Dendritic cell treated with granulocyte-macrophage colony-stimulating factor and Interleukin-4, amounts not matched to agents 40 ng/mL and 50 ng/mL, for 4 days (primary cell): ENCODE results near the gene ATG3.
"Not testable (repeated sequence)": the region's sequence is repeated elsewhere in the genome, so short reads cannot be mapped to it uniquely, and the experiment has no call there.

Experiments
- H3K27ac Mint-ChIP-seq: one replicate; pipeline ENCODE4 v1.8.0; 2022; ENCODE audit warnings: mild to moderate bottlenecking, mixed read lengths
- H3K27me3 Mint-ChIP-seq: one replicate; pipeline ENCODE4 v1.8.0; 2022; ENCODE audit warnings: mild to moderate bottlenecking, mixed read lengths
- H3K36me3 Mint-ChIP-seq: one replicate; pipeline ENCODE4 v1.8.0; 2022; ENCODE audit warnings: low read depth, mixed read lengths
- H3K4me1 Mint-ChIP-seq: one replicate; pipeline ENCODE4 v1.8.0; 2022; ENCODE audit warnings: low read depth, mixed read lengths
- H3K4me3 Mint-ChIP-seq: one replicate; pipeline ENCODE4 v1.8.0; 2022; ENCODE audit warnings: mild to moderate bottlenecking, moderate library complexity, mixed read lengths
- H3K9me3 Mint-ChIP-seq: one replicate; pipeline ENCODE4 v1.8.0; 2022; ENCODE audit warnings: mixed read lengths
- intact Hi-C: fragments of 100-400 bp; cut with micrococcal nuclease; formaldehyde crosslinking; loops from one replicate; pipeline ENCODE4 v1.15.0; 2022

Gene ATG3

DNA sequence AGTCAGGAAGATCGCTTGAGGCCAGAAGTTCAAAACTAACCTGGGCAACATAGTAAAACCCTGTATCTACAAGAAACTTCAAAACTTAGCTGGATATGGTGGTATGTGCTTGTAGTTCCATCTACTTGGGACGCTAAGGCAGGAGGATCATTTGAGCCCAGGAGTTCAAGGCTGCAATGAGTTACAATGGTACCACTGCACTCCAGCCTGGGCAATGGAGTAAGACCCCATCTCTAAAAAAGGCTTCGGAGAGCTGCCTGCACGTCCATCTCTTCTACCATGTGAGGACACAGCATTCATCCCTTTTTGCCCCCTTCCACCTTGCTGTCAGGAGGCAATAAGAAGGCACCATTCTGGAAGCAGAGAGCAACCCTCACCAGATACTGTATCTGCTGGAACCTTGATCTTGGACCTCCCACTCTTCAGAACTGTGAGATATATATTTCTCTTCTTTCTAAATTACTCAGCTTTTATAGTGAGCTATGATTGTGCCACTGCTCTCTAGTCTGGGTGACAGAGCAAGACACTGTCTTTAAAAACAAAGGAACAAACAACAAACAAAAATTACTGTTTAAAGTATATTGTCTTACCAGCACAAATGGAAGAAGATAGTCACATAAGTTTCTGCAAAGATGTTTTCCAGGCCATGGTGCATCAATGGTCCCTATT lies 58.3 kb downstream of the ATG3 start:
- H3K4me3 Mint-ChIP-seq, result no peak overlapping the region
- intact Hi-C loops, result no loop called here
- peaks cover 19% of the 10 kb centered on the region for H3K4me1 Mint-ChIP-seq
- no peaks in the 10 kb centered on the region for H3K36me3 Mint-ChIP-seq
- no peaks in the 10 kb centered on the region for H3K27me3 Mint-ChIP-seq
- no peaks in the 10 kb centered on the region for H3K9me3 Mint-ChIP-seq
- no peak overlapping the region for H3K27ac Mint-ChIP-seq

DNA sequence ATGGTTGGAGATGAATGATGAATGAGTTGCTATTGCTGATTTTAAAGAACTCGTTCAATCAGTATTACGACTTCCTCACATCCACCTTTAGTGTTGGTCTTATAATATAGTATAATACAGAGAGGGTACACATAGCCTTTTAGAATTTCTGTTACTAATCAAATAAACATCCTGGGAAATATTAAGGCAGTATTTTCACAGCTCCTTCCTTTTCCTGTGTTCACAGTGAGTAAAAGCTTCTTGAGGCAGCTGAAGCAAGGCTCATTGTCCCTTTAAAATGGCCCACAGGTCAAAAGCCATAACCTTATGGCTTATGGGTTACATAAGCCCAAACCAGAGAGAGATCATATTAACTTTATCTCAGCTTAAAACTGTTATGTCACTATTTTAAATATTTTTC lies 61.1 kb downstream of the ATG3 start:
- Mint-ChIP-seq H3K27ac (no peak overlapping the region), H3K4me3 (no peak overlapping the region), H3K9me3 (no peaks in the 10 kb centered on the region), H3K36me3 (no peaks in the 10 kb centered on the region), H3K27me3 (no peaks in the 10 kb centered on the region), H3K4me1 (peaks cover 19% of the 10 kb centered on the region)
- intact Hi-C loops, result no loop called here

DNA sequence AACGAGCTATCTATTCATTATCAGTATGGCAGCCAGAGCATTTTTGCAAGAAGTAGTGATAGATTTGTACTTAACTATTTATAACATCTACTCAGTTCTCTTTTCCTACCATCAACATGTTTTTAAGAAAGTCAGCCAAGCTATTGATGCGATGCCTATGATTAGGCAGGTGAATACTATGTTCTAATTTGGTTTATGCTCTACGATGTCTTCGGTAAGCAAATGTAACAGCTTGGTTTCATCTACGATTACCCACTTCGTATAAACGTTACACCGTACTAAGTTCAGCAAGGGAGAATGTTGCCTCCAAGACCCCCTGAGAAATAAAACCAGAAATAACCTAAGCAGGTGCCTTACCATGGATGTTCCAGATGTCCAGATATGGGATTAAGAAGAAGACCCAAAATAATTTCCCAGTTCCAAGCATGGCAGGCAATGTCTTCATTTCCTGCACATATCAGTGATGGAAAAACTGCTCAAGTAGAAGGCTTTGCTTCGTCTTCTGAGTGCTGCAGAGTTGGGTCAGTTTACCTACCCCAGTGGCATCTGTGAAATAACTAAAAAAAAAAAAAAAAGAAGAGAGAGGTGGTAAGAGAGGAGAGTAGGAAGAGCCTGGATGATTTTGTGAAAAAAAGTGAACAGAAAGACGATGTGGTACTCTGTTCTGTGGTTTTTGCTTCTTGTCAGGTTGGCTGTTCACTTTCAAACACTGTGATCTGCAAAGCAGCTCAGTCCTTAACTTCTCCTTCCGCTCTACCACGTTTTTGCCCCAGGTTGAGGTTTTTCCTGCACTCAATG lies 62.6 kb downstream of the ATG3 start, which contains the start of gene BTLA:
Gene BTLA, minus strand, starts transcription at position 559 of the 798 bp plus-strand sequence. Its CDS starts 114 bp downstream, at position 445.
- Mint-ChIP-seq H3K36me3 (no peaks in the 10 kb centered on the region), H3K9me3 (no peaks in the 10 kb centered on the region), H3K27me3 (no peaks in the 10 kb centered on the region), H3K4me1 (peaks cover 15% of the 10 kb centered on the region), H3K27ac (no peak within 1 kb of the TSS), H3K4me3 (no peak within 1 kb of the TSS)
- intact Hi-C loops, result no loop called here

DNA sequence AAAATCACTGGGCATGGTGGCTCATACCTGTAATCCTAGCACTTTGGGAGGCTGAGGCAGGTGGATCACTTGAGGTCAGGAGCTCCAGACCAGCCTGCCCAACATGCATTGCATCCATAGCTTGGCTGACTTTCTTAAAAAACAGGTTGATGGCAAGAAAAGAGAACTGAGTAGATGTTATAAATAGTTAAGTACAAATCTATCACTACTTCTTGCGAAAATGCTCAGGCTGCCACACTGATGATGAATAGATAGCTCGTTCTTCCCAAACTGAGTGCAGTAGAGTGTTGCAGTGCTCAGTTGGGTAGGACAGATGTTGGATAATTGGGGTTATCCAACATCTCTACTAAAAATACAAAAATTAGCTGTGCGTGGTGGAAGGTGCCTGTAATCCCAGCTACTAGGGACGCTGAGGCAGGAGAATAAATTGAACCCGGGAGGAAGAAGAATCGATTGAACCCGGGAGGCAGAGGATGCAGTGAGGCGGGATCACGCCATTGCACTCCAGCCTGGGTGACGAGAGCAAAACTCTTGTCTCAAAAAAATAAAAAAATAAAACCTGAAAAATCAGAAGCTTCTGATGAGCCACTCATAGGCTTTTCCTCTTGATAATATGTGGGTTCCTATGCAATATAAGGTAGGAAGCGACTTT lies 63.7 kb downstream of the ATG3 start:
- no peaks in the 10 kb centered on the region for H3K36me3 Mint-ChIP-seq
- H3K4me3 Mint-ChIP-seq, result no peak overlapping the region

DNA sequence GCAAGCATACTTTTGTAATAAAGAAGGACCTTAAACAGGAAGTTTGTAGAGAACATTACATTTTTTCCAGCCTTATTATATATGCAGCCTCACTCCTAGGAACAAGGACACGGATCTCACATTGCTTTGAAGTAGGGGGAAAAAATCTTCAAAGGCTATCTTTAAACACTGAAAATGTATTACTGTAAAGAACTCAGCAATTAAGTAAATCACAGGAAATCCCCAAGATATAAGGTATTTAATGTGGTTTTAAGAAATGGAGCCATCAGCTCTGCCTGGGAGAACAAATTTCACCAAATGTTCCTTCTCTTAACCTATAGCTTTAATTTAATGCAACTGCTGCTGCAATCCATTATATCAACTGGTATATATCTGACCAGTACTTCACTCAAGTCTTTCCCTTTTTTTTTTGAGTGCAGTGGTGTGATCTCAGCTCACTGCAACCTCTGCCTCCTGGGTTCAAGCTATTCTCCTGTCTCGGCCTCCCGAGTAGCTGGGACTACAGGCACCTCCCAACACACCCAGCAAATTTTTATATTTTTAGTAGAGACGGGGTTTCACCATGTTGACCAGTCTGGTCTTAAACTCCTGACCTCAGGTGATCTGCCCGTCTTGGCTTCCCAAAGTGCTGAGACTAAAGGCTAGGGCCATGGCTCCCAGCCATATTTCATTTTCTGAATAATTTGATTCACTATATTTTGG lies 65.2 kb downstream of the ATG3 start:
- H3K4me1 Mint-ChIP-seq, result peaks cover 13% of the 10 kb centered on the region
- intact Hi-C loops, result no loop called here
- no peaks in the 10 kb centered on the region for H3K36me3 Mint-ChIP-seq
- no peaks in the 10 kb centered on the region for H3K27me3 Mint-ChIP-seq
- H3K27ac Mint-ChIP-seq, result no peak overlapping the region
- no peak overlapping the region for H3K4me3 Mint-ChIP-seq
- no peaks in the 10 kb centered on the region for H3K9me3 Mint-ChIP-seq

More for the DNA sequence above, 63.7 kb downstream of the ATG3 start:
- H3K27me3 Mint-ChIP-seq, result no peaks in the 10 kb centered on the region
- intact Hi-C loops, result no loop called here
- H3K4me1 Mint-ChIP-seq, result peaks cover 13% of the 10 kb centered on the region
- H3K27ac Mint-ChIP-seq, result no peak overlapping the region
- H3K9me3 Mint-ChIP-seq, result no peaks in the 10 kb centered on the region

DNA sequence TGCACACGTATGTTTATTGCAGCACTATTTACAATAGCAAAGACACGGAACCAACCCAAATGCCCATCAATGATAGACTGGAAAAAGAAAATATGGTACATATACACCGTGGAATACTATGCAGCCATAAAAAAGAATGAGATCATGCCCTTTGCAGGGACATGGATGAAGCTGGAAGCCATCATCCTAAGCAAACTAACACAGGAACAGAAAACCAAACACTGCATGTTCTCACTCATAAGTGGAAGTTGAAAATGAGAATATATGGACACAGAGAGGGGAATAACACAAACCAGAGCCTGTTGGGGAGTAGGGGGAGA lies 67.4 kb downstream of the ATG3 start:
- intact Hi-C loops, H3K36me3 Mint-ChIP-seq, H3K4me3 Mint-ChIP-seq, H3K27ac Mint-ChIP-seq, H3K9me3 Mint-ChIP-seq, H3K27me3 Mint-ChIP-seq: not testable (repeated sequence)
- H3K4me1 Mint-ChIP-seq, result peaks cover 11% of the 10 kb centered on the region

DNA sequence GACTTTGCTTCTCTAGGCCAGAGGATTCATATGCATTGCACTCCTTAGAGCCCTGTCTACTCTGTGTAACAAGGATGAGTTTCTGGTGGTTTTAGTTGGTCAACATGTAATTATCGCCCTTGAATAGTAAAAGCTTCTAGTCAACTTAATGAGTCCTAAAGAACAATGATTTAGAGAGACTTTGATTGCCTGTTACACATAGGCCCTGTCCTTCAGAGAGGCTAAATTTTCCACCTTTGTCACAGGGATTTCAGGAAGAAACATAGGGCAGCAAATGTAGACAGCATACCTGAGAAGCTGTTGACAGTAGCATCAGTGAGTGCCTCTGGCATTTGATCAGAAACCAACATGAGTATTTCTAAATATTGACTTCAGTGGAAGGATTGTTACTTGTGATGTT lies 69.6 kb downstream of the ATG3 start:
- H3K4me3 Mint-ChIP-seq, result no peak overlapping the region
- intact Hi-C loops, result no loop called here
- H3K36me3 Mint-ChIP-seq, result no peaks in the 10 kb centered on the region
- H3K27ac Mint-ChIP-seq, result no peak overlapping the region
- H3K27me3 Mint-ChIP-seq, result no peaks in the 10 kb centered on the region
- H3K4me1 Mint-ChIP-seq, result peaks cover 5% of the 10 kb centered on the region
- no peaks in the 10 kb centered on the region for H3K9me3 Mint-ChIP-seq

DNA sequence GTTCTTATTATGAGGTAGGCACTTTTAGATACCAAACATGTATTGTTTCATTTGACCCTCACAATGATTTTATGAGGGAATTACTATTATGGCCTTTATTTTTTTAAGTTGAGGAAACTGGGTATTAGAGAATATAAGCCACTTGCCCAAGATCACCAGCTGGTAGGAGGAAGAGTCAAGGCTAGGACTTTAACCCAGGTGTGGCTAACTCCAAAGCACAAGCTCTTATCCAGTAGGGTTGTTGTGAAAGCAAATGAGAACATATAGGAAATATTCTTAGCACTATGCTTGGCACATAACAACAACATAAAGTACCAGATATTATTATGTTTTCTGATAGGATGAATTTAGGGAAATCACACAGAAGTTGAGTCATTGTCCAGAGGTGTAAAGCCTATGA lies 70.4 kb downstream of the ATG3 start:
- H3K9me3 Mint-ChIP-seq, result no peaks in the 10 kb centered on the region
- intact Hi-C loops, result no loop called here
- no peak overlapping the region for H3K27ac Mint-ChIP-seq
- no peak overlapping the region for H3K4me3 Mint-ChIP-seq
- no peaks in the 10 kb centered on the region for H3K27me3 Mint-ChIP-seq
- H3K36me3 Mint-ChIP-seq, result no peaks in the 10 kb centered on the region
- H3K4me1 Mint-ChIP-seq, result peaks cover 5% of the 10 kb centered on the region

DNA sequence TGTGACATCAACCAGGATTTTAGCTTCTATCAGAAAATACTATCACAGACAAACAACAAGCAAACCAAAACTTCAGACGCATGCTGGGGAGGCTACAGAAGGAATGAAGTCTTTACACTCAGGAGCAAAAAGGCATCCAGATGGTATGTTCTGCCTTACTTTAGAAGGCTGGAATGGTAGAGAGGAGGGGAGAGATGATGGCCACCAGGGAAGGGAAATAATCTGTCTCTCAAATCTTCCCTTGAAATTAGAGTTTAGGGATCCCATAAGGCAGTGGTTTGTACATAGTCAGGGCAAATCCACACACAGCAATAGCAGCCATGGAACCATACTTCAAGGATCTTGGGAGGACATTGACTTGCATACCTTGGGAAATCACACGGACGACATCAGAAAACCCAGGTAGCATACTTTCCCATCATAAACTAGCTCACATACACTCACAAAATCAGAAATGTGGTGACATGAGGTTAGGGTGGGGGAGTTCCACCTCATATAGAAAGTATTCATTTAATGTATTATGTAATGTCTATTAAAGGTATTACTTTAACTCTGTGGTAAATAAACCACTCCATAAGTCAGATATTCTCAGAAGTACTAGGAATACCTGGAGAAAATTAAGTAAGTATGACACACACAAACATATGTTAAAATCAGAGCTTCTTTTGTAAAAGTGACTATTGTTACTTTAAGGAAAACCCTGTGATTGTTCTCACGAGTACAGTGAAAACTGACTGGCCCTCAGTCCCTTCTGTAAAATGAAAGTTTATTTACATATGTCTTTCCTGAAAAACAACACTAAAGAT lies 71.9 kb downstream of the ATG3 start:
- H3K36me3 Mint-ChIP-seq, result no peaks in the 10 kb centered on the region
- no peaks in the 10 kb centered on the region for H3K27me3 Mint-ChIP-seq
- no peaks in the 10 kb centered on the region for H3K9me3 Mint-ChIP-seq
- no peak overlapping the region for H3K4me3 Mint-ChIP-seq
- H3K27ac Mint-ChIP-seq, result no peak overlapping the region
- intact Hi-C loops, result no loop called here
- H3K4me1 Mint-ChIP-seq, result peaks cover 5% of the 10 kb centered on the region

DNA sequence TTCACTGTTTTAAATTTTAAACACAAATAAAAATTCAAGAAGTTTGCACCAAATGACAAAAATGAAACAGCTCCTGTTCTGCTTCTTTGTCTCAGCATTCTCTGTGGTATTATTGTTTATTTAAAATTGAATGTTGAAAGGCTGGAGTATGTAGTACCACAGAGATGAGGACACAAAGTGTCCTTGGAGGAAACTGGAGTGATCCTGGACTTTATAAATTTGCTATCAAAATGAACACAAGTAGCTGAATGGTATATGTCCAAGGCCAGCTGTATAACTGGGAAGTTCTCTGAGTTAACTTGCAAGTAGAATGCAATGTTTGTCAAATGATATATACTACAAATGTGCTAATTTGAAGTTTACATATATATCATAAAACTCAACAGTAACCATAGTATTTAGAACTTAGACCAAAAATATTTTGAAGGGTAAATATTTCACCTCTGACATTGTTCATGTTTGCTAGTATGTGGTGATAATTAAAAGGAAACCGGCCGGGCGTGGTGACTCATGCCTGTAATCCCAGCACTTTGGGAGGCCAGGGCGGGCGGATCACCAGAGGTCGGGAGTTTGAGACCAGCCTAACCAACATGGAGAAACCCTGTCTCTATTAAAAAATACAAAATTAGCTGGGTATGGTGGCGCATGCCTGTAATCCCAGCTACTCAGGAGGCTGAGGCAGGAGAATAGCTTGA lies 74.8 kb downstream of the ATG3 start:
- peaks cover 9% of the 10 kb centered on the region for H3K4me1 Mint-ChIP-seq
- no peaks in the 10 kb centered on the region for H3K27me3 Mint-ChIP-seq
- no peaks in the 10 kb centered on the region for H3K36me3 Mint-ChIP-seq
- H3K4me3 Mint-ChIP-seq, result no peak overlapping the region
- no peak overlapping the region for H3K27ac Mint-ChIP-seq
- intact Hi-C loops, result no loop called here
- H3K9me3 Mint-ChIP-seq, result no peaks in the 10 kb centered on the region

DNA sequence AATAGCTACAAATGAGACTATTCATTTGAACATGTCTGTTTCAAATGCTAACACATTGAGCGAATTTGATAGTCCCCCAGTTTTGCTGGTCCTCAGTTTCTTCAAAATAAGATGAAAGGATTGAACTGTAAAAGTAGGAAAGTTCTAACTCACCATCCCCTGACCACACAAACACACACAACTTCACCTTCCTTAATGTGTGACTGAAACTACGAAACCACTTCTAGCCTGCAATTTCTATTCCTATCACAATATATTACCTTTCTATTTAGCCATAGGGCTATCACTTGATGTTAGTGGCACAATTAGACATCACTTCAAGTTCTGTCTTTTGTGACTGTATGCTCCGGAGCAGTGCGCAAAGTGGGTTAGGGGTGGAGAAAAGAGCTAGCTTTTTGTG lies 77.4 kb downstream of the ATG3 start:
- Mint-ChIP-seq H3K4me1 (peaks cover 23% of the 10 kb centered on the region), H3K36me3 (no peaks in the 10 kb centered on the region), H3K9me3 (no peaks in the 10 kb centered on the region), H3K4me3 (no peak overlapping the region), H3K27me3 (no peaks in the 10 kb centered on the region), H3K27ac (no peak overlapping the region)
- intact Hi-C loops, result no loop called here

DNA sequence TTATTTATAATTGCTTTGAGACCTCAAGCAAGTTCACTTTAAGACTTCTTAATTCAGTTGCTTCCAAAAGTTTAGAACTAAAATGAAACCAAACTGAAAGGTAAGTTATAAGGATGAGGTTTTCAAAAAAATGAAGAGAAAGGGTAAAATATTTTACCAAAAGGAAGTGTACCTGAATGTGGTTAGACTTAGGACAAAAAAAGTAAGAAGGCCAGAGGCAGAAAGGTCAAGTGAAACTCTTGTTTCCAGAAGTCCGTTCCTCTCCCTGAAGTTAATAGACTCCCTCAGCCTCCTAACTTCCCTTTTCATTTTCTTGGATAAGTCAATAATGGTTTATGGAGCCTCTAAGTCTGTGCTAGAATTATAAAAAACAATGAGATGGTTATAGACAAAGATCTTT lies 79.1 kb downstream of the ATG3 start:
- Mint-ChIP-seq H3K9me3 (no peaks in the 10 kb centered on the region), H3K4me3 (no peak overlapping the region), H3K4me1 (peaks cover 35% of the 10 kb centered on the region), H3K36me3 (no peaks in the 10 kb centered on the region), H3K27ac (no peak overlapping the region), H3K27me3 (no peaks in the 10 kb centered on the region)
- intact Hi-C loops, result no loop called here
